Liver (tissue), 9 donors: ENCODE measurements around the gene CA5A. TPM values are rescaled to one million over a fixed set of nuclear protein-coding genes. Genes with fewer than 3 reads are reported as not detected.
"Not testable (repeated sequence)": the region's sequence is repeated elsewhere in the genome, so short reads cannot be mapped to it uniquely, and the experiment has no call there.

Source experiments
- DNase-seq: peaks from one replicate; pipeline ENCODE4 v3.0.0-alpha.2; 2017; ENCODE audit warnings: low spot score
- H3K27ac ChIP-seq, 2 donors: one replicate each; pipeline ENCODE4 v1.7.0; 2013; ENCODE audit warnings: inconsistent platforms in 2 of 2, low read length in 2 of 2, control low read depth in 1 of 2, low read depth in 1 of 2, mild to moderate bottlenecking in 1 of 2
- H3K27me3 ChIP-seq, 4 donors: one replicate each; pipeline versions ENCODE4 v1.6.1 to v1.7.0; 2013; ENCODE audit warnings: low read length in 3 of 4, inconsistent platforms in 1 of 4, mild to moderate bottlenecking in 1 of 4, moderate library complexity in 1 of 4; ENCODE audit not compliant: control insufficient read depth in 4 of 4, insufficient read depth in 4 of 4
- H3K36me3 ChIP-seq, 4 donors: one replicate each; pipeline versions ENCODE4 v1.6.1 to v1.7.0; 2013; ENCODE audit warnings: low read length in 3 of 4, mild to moderate bottlenecking in 3 of 4, low read depth in 1 of 4, moderate library complexity in 1 of 4; ENCODE audit not compliant: control insufficient read depth in 4 of 4, insufficient read depth in 3 of 4
- H3K4me1 ChIP-seq, 4 donors: one replicate each; pipeline versions ENCODE4 v1.6.1 to v1.7.0; 2013; ENCODE audit warnings: low read length in 3 of 4, mild to moderate bottlenecking in 3 of 4, moderate library complexity in 1 of 4; ENCODE audit not compliant: control insufficient read depth in 4 of 4, insufficient read depth in 4 of 4
- H3K4me3 ChIP-seq, 3 donors: one replicate each; pipeline versions ENCODE4 v1.6.1 to v1.7.0; 2013; ENCODE audit warnings: low read length in 3 of 3, control low read depth in 1 of 3, low read depth in 1 of 3, mild to moderate bottlenecking in 1 of 3
- H3K9ac ChIP-seq, 2 donors: one replicate each; pipeline ENCODE4 v1.7.0; 2013; ENCODE audit warnings: low read length in 2 of 2, mild to moderate bottlenecking in 2 of 2, moderate library complexity in 2 of 2, control low read depth in 1 of 2, low read depth in 1 of 2
- H3K9me3 ChIP-seq, 4 donors: one replicate each; pipeline versions ENCODE4 v1.6.1 to v1.7.0; 2013; ENCODE audit warnings: low read length in 3 of 4; ENCODE audit not compliant: control insufficient read depth in 4 of 4
- ATF3 ChIP-seq: IDR thresholded peaks from 2 replicates; pipeline ENCODE4 v1.6.1; 2016; ENCODE audit warnings: antibody characterized with exemption
- EGR1 ChIP-seq, 2 donors: IDR thresholded peaks; 2 replicates each; pipeline ENCODE4 v1.6.1; 2016 to 2018; ENCODE audit warnings: antibody characterized with exemption in 2 of 2, low read depth in 2 of 2
- FOXA1 ChIP-seq: IDR thresholded peaks from 2 replicates; pipeline ENCODE4 v1.6.1; 2016; ENCODE audit warnings: antibody characterized with exemption
- GABPA ChIP-seq, 2 donors: IDR thresholded peaks in 1 of 2; conservative IDR thresholded peaks in 1 of 2; 2 replicates each; pipeline ENCODE4 v1.6.1; 2016; ENCODE audit warnings: antibody characterized with exemption in 2 of 2, mild to moderate bottlenecking in 1 of 2, moderate library complexity in 1 of 2
- HNF4A ChIP-seq, 2 donors: conservative IDR thresholded peaks; 2 replicates each; pipeline ENCODE4 v1.6.1; 2016; ENCODE audit warnings: antibody characterized with exemption in 2 of 2, mild to moderate bottlenecking in 2 of 2
- HNF4G ChIP-seq: IDR thresholded peaks from 2 replicates; pipeline ENCODE4 v1.6.1; 2016; ENCODE audit warnings: antibody characterized with exemption
- JUND ChIP-seq, 2 donors: IDR thresholded peaks; 2 replicates each; pipeline ENCODE4 v1.6.1; 2016; ENCODE audit warnings: antibody characterized with exemption in 2 of 2
- MAX ChIP-seq: IDR thresholded peaks from 2 replicates; pipeline ENCODE4 v1.6.1; 2016; ENCODE audit warnings: antibody characterized with exemption
- NR2F2 ChIP-seq: IDR thresholded peaks from 2 replicates; pipeline ENCODE4 v1.6.1; 2016; ENCODE audit warnings: antibody characterized with exemption
- RAD21 ChIP-seq, 2 donors: IDR thresholded peaks; 2 replicates each; pipeline ENCODE4 v1.6.1; 2016; ENCODE audit warnings: antibody characterized with exemption in 2 of 2, mild to moderate bottlenecking in 2 of 2
- REST ChIP-seq: IDR thresholded peaks from 2 replicates; pipeline ENCODE4 v1.6.1; 2016; ENCODE audit warnings: antibody characterized with exemption, mild to moderate bottlenecking
- RXRA ChIP-seq, 2 donors: IDR thresholded peaks; 2 replicates each; pipeline ENCODE4 v1.6.1; 2017 to 2018; ENCODE audit warnings: antibody characterized with exemption in 2 of 2, mild to moderate bottlenecking in 1 of 2
- TAF1 ChIP-seq: conservative IDR thresholded peaks from 2 replicates; pipeline ENCODE4 v1.6.1; 2016; ENCODE audit warnings: antibody characterized with exemption, mild to moderate bottlenecking
- YY1 ChIP-seq: IDR thresholded peaks from 2 replicates; pipeline ENCODE4 v1.6.1; 2016; ENCODE audit warnings: antibody characterized with exemption, mild to moderate bottlenecking
- ZBTB33 ChIP-seq: IDR thresholded peaks from 2 replicates; pipeline ENCODE4 v1.6.1; 2016; ENCODE audit warnings: antibody characterized with exemption
- WGBS: extraction: QIAGEN DNeasy Blood & Tissue Kit; methylation state at CpG from one replicate; pipeline ENCODE4 v1.1.7; 2013; 5-methylcytosine and 5-hydroxymethylcytosine counted together
- polyA plus RNA-seq, 2 donors: library from polyadenylated mRNA; stranded (reverse) in 1 of 2; unstranded in 1 of 2; fragments of 200-250 nt in 1 of 2; fragments of >200 nt in 1 of 2; fragmentation: Nextera tagmentation in 1 of 2; extraction: Ambion mirVana in 1 of 2; gene quantifications; one replicate each; pipeline versions ENCODE4 v1.2.1 to v1.2.3, GENCODE V29; 2013 to 2015
- total RNA-seq, 2 donors: library from RNA; depleted of rRNA; stranded (reverse); fragments of >200 nt; gene quantifications; one replicate each; pipeline ENCODE4 v1.2.3, GENCODE V29; 2014
- donor health status: healthy.
- donor health status: healthy.
- donor health status: healthy.
- donor health status: healthy.
- donor health status: healthy.

The CA5A gene
- total and polyA plus RNA-seq, 4 donors = 12.3 to 66.8 (median 33.6) TPM

GRCh38 chr16:87891764-87892163 is 44.6 kb downstream of the CA5A start:
- Histone ChIP-seq H3K9ac (no peak overlapping the region), H3K9me3 (no peaks in the 10 kb centered on the region), H3K4me3 (no peak overlapping the region), H3K36me3 (peaks cover 0 to 7% (median 3%) of the 10 kb centered on the region in 4 donors), H3K27me3 (no peaks in the 10 kb centered on the region), H3K4me1 (no peaks in the 10 kb centered on the region), H3K27ac (no peak overlapping the region)
- no peak for DNase-seq
- WGBS = 94% methylated on average over 21 of the region's 21 CpGs
- no peak for TF ChIP-seq MAX
- no peak for TF ChIP-seq REST
- no peak for TF ChIP-seq GABPA (IDR thresholded peaks at IDR 0.05 in 1 of 2, conservative IDR thresholded peaks at IDR 0.05 in 1 of 2)
- TF ChIP-seq JUND (IDR thresholded peaks at IDR 0.05) = no peak
- no peak for TF ChIP-seq FOXA1
- no peak for TF ChIP-seq HNF4G
- TF ChIP-seq RAD21 (IDR thresholded peaks at IDR 0.05) = no peak
- no peak for TF ChIP-seq ATF3
- TF ChIP-seq HNF4A (conservative IDR thresholded peaks at IDR 0.05) = no peak
- no peak for TF ChIP-seq NR2F2
- TF ChIP-seq ZBTB33 = no peak
- TF ChIP-seq EGR1 (IDR thresholded peaks at IDR 0.05; ENCODE audit: low read depth in 2 of 2) = no peak
- no peak for TF ChIP-seq TAF1
- no peak for TF ChIP-seq RXRA (IDR thresholded peaks at IDR 0.05)
- TF ChIP-seq YY1 = no peak

GRCh38 chr16:87889762-87890161 is 46.6 kb downstream of the CA5A start:
- not testable (repeated sequence) for DNase-seq, H3K4me3 ChIP-seq, H3K36me3 ChIP-seq, H3K4me1 ChIP-seq, H3K9ac ChIP-seq, H3K27me3 ChIP-seq, H3K9me3 ChIP-seq, H3K27ac ChIP-seq
- 94% methylated on average over 10 of the region's 10 CpGs for WGBS

- H3K27ac ChIP-seq, H3K4me3 ChIP-seq, H3K9me3 ChIP-seq, H3K36me3 ChIP-seq, H3K9ac ChIP-seq, H3K4me1 ChIP-seq, DNase-seq, H3K27me3 ChIP-seq: not testable (repeated sequence)
- WGBS = 94% methylated on average over 7 of the region's 7 CpGs
Observed at GRCh38 chr16:87888346-87888745, 48.0 kb downstream of the CA5A start.

GRCh38 chr16:87887931-87888330 is 48.4 kb downstream of the CA5A start:
- not testable (repeated sequence) for H3K27ac ChIP-seq, DNase-seq, H3K9ac ChIP-seq, H3K4me1 ChIP-seq, H3K36me3 ChIP-seq, H3K4me3 ChIP-seq, H3K27me3 ChIP-seq, H3K9me3 ChIP-seq
- 84% methylated on average over 8 of the region's 8 CpGs for WGBS
